ENCODE data around the gene TXNRD2. TPM values are rescaled to one million over a fixed set of nuclear protein-coding genes. Genes with fewer than 3 reads are reported as not detected.

The TXNRD2 gene
- total and polyA plus RNA-seq, 2 of the 4 experiments (the other 2 are of a cell fraction) = 15.6 to 25.7 TPM

GRCh38 chr22:19929586-19930550 lies 11.8 kb downstream of the TXNRD2 start:
- dilution Hi-C loops (cut with HindIII; ENCODE audit: low sequenced_read_pairs, unreplicated experiment) = no loop called here
- H3K18ac ChIP-seq (ENCODE audit: low read depth, low read length) = no peak overlapping the region
- no peak overlapping the region for H4K8ac ChIP-seq (ENCODE audit: low read depth in 2 of 2, low read length in 2 of 2)
- 95% methylated on average over 16 of the region's 21 CpGs; no CpG with 5 or more reads in 1 of the 2 experiments for WGBS, 2 experiments (ENCODE audit: extremely low coverage in 2 of 2, insufficient read length in 1 of 2)
- no peak for TF ChIP-seq CHD1 (IDR thresholded peaks at IDR 0.05; ENCODE audit: low read depth, low read length)
- TF ChIP-seq MAZ (IDR thresholded peaks at IDR 0.05; ENCODE audit: borderline replicate concordance, low read depth, low read length) = no peak
- no peak for TF ChIP-seq NFE2L2 (IDR thresholded peaks at IDR 0.05; ENCODE audit: low read depth, low read length)
- no peak for TF ChIP-seq CEBPB (IDR thresholded peaks at IDR 0.05; ENCODE audit: low read depth, low read length)
- no peak for TF ChIP-seq ELK1 (IDR thresholded peaks at IDR 0.05; ENCODE audit: borderline replicate concordance, low read depth, low read length)
- no peak for TF ChIP-seq RAD21 (IDR thresholded peaks at IDR 0.05; ENCODE audit: low read length)
- no peaks in the 10 kb centered on the region for H3K27me3 ChIP-seq (ENCODE audit: control insufficient read depth, insufficient read depth, low read length)
- no peak overlapping the region for H2AK9ac ChIP-seq (replicated peaks; ENCODE audit: low read depth, low read length, poor library complexity)
- H3K27ac ChIP-seq (ENCODE audit: insufficient read depth, low read length) = no peak overlapping the region
- peaks cover 15% of the 10 kb centered on the region for H3K9me1 ChIP-seq (ENCODE audit: insufficient read depth, low read length)
- intact Hi-C loops (cut with micrococcal nuclease) = no loop called here
- H3K23ac ChIP-seq (ENCODE audit: low read depth, low read length) = no peak overlapping the region
- in situ Hi-C loops (cut with MboI; ENCODE audit: low sequenced_read_pairs) = no loop called here
- no peak overlapping the region for H2BK5ac ChIP-seq (ENCODE audit: low read depth, low read length, poor library complexity, severe bottlenecking)
- no peak overlapping the region for H4K5ac ChIP-seq (ENCODE audit: low read depth, low read length)
- H2BK120ac ChIP-seq (ENCODE audit: low read depth, low read length) = no peak overlapping the region
- H2AFZ ChIP-seq (replicated peaks; ENCODE audit: low read length, poor library complexity) = peak overlapping the region; percentile 55
- H2BK20ac ChIP-seq (ENCODE audit: low read depth, low read length) = no peak overlapping the region
- BruUV-seq (replicated peaks) = no TSS peak
- H3K14ac ChIP-seq (replicated peaks; ENCODE audit: low read depth, low read length) = no peak overlapping the region
- no peaks in the 10 kb centered on the region; the same call in 1 of the 2 replicates for H4K20me1 ChIP-seq (ENCODE audit: insufficient read depth, low read length)
- no peak for DNase-seq
- no peak overlapping the region for H3K4me2 ChIP-seq (ENCODE audit: low read depth, low read length)
- no peak overlapping the region for H2BK15ac ChIP-seq (ENCODE audit: low read depth, low read length)
- H3K36me3 ChIP-seq (ENCODE audit: control insufficient read depth, insufficient read depth, low read length) = peaks cover 7% of the 10 kb centered on the region; the same call in 1 of the 2 replicates
- H3K56ac ChIP-seq (ENCODE audit: extremely low read depth, insufficient read depth, low read length) = no peak overlapping the region
- H3K9ac ChIP-seq (ENCODE audit: low read depth, low read length) = no peak overlapping the region
- H3K4me3 ChIP-seq (ENCODE audit: insufficient read depth, low read depth, low read length) = no peak overlapping the region
- H2AK5ac ChIP-seq (ENCODE audit: low read depth, low read length) = no peak overlapping the region
- CTCF ChIA-PET = no interaction called here
- no peak overlapping the region for H4K91ac ChIP-seq (ENCODE audit: insufficient read depth, low read depth, low read length)
- no peaks in the 10 kb centered on the region for H3K4me1 ChIP-seq (ENCODE audit: control insufficient read depth, insufficient read depth, low read length)
- no peak overlapping the region for H3K4ac ChIP-seq (ENCODE audit: low read depth, low read length)
- peaks cover 13 to 14% of the 10 kb centered on the region in 2 experiments; a peak in 3 of 4 replicates for H3K79me1 ChIP-seq (ENCODE audit: low read depth in 1 of 2, low read length in 2 of 2)
- POLR2A ChIA-PET (ENCODE audit: unreplicated experiment) = no interaction called here
- no peaks in the 10 kb centered on the region for H3K9me3 ChIP-seq (ENCODE audit: control insufficient read depth, insufficient read depth, low read length)
- ATAC-seq (ENCODE audit: low read depth) = no peak

All from IMR-90 (cell line).